IMR-90 (cell line): ENCODE data around the gene GRB10. TPM values are rescaled to one million over a fixed set of nuclear protein-coding genes. Genes with fewer than 3 reads are reported as not detected.

Experiments
- ATAC-seq: fragments of 200-7000 bp; cut with Tn5 transposase; 2 replicates; pipeline ENCODE4 v1.9.1; 2020; ENCODE audit warnings: low read depth, mild to moderate bottlenecking, moderate library complexity
- BruUV-seq: library from RNA; stranded (reverse); fragments of 400-500 nt; replicated peaks from 2 replicates; lab custom pipeline; 2021; lab: Mats Ljungman, UMichigan
- CTCF ChIA-PET: fragments of 300-600 bp; formaldehyde crosslinking; extraction: SDS; loops from one replicate; lab custom pipeline; 2021; ENCODE audit warnings: antibody characterized with exemption; lab: Yijun Ruan, JAX
- POLR2A ChIA-PET: fragments of 300-600 bp; sonication (Branson Sonifier 250); formaldehyde crosslinking; loops from one replicate; lab custom pipeline; 2022; ENCODE audit warnings: antibody characterized with exemption; ENCODE audit not compliant: unreplicated experiment; lab: Charles Lee
- DNase-seq: peaks from one replicate; pipeline ENCODE4 v3.0.0; 2013
- H2AFZ ChIP-seq: replicated peaks from 2 replicates; pipeline ENCODE3; 2013; ENCODE audit warnings: low read length, mild to moderate bottlenecking; ENCODE audit not compliant: poor library complexity
- H2AK5ac ChIP-seq: 2 replicates; pipeline ENCODE4 v1.6.1; 2013; ENCODE audit warnings: low read depth, low read length, inconsistent platforms
- H2AK9ac ChIP-seq: replicated peaks from 2 replicates; pipeline ENCODE3; 2013; ENCODE audit warnings: mild to moderate bottlenecking, low read depth, low read length, moderate library complexity; ENCODE audit not compliant: poor library complexity
- H2BK120ac ChIP-seq: 2 replicates; pipeline ENCODE4 v1.6.1; 2013; ENCODE audit warnings: low read depth, low read length, inconsistent platforms
- H2BK15ac ChIP-seq: 3 replicates; pipeline ENCODE4 v1.6.1; 2013; ENCODE audit warnings: low read depth, low read length, inconsistent platforms
- H2BK20ac ChIP-seq: 2 replicates; pipeline ENCODE4 v1.6.1; 2013; ENCODE audit warnings: low read depth, mild to moderate bottlenecking, inconsistent platforms, low read length, moderate library complexity
- H2BK5ac ChIP-seq: 2 replicates; pipeline ENCODE4 v1.6.1; 2013; ENCODE audit warnings: mild to moderate bottlenecking, low read depth, low read length, inconsistent platforms; ENCODE audit not compliant: poor library complexity, severe bottlenecking
- H3K14ac ChIP-seq: replicated peaks from 2 replicates; pipeline ENCODE4 v1.6.1; 2013; ENCODE audit warnings: low read depth, low read length, inconsistent platforms
- H3K18ac ChIP-seq: 2 replicates; pipeline ENCODE4 v1.6.1; 2013; ENCODE audit warnings: low read depth, low read length, control low read depth
- H3K23ac ChIP-seq: 2 replicates; pipeline ENCODE4 v1.6.1; 2013; ENCODE audit warnings: low read depth, low read length, inconsistent platforms
- H3K27ac ChIP-seq: 2 replicates; pipeline ENCODE4 v1.5.1; 2013; ENCODE audit warnings: mild to moderate bottlenecking, control low read depth, low read length; ENCODE audit not compliant: insufficient read depth
- H3K27me3 ChIP-seq: 2 replicates; pipeline ENCODE4 v1.6.1; 2013; ENCODE audit warnings: low read length; ENCODE audit not compliant: control insufficient read depth, insufficient read depth
- H3K36me3 ChIP-seq: 2 replicates; pipeline ENCODE4 v1.6.1; 2013; ENCODE audit warnings: low read length, mixed read lengths; ENCODE audit not compliant: control insufficient read depth, insufficient read depth
- H3K4ac ChIP-seq: 2 replicates; pipeline ENCODE4 v1.6.1; 2013; ENCODE audit warnings: low read depth, low read length, inconsistent platforms
- H3K4me1 ChIP-seq: 2 replicates; pipeline ENCODE4 v1.6.1; 2013; ENCODE audit warnings: low read length, mixed read lengths; ENCODE audit not compliant: control insufficient read depth, insufficient read depth
- H3K4me2 ChIP-seq: 2 replicates; pipeline ENCODE4 v1.6.1; 2013; ENCODE audit warnings: low read depth, mild to moderate bottlenecking, control low read depth, low read length, moderate library complexity
- H3K4me3 ChIP-seq: 2 replicates; pipeline ENCODE4 v1.5.1; 2013; ENCODE audit warnings: low read depth, mild to moderate bottlenecking, control low read depth, low read length, moderate library complexity; ENCODE audit not compliant: insufficient read depth
- H3K56ac ChIP-seq: 2 replicates; pipeline ENCODE4 v1.6.1; 2013; ENCODE audit warnings: low read length, inconsistent platforms; ENCODE audit not compliant: insufficient read depth; ENCODE audit errors: extremely low read depth
- H3K79me1 ChIP-seq, 2 experiments: 2 replicates each; pipeline ENCODE4 v1.6.1; 2013; ENCODE audit warnings: low read length in 2 of 2, inconsistent platforms in 1 of 2, low read depth in 1 of 2
- H3K9ac ChIP-seq: 2 replicates; pipeline ENCODE4 v1.6.1; 2013; ENCODE audit warnings: low read depth, low read length, control low read depth
- H3K9me1 ChIP-seq: 2 replicates; pipeline ENCODE4 v1.6.1; 2013; ENCODE audit warnings: low read length, inconsistent platforms; ENCODE audit not compliant: insufficient read depth
- H3K9me3 ChIP-seq: 2 replicates; pipeline ENCODE4 v1.6.1; 2013; ENCODE audit warnings: low read length; ENCODE audit not compliant: control insufficient read depth, insufficient read depth
- H4K20me1 ChIP-seq: 2 replicates; pipeline ENCODE4 v1.6.1; 2013; ENCODE audit warnings: low read length, inconsistent platforms; ENCODE audit not compliant: insufficient read depth
- H4K5ac ChIP-seq: 2 replicates; pipeline ENCODE4 v1.6.1; 2013; ENCODE audit warnings: mild to moderate bottlenecking, low read depth, low read length, control low read depth
- H4K8ac ChIP-seq, 2 experiments: 2 replicates each; pipeline ENCODE4 v1.6.1; 2013; ENCODE audit warnings: low read depth in 2 of 2, low read length in 2 of 2, control low read depth in 1 of 2, inconsistent platforms in 1 of 2
- H4K91ac ChIP-seq: 2 replicates; pipeline ENCODE4 v1.6.1; 2013; ENCODE audit warnings: low read depth, low read length, inconsistent platforms; ENCODE audit not compliant: insufficient read depth
- BHLHE40 ChIP-seq: fragments of 150-350 bp; IDR thresholded peaks from 2 replicates; pipeline ENCODE4 v1.6.1; 2016; ENCODE audit warnings: mild to moderate bottlenecking, low read depth, low read length
- CEBPB ChIP-seq: IDR thresholded peaks from 2 replicates; pipeline ENCODE4 v1.6.1; 2012; ENCODE audit warnings: low read depth, low read length, improper control_type of control experiment
- CHD1 ChIP-seq: IDR thresholded peaks from 2 replicates; pipeline ENCODE4 v1.6.1; 2012; ENCODE audit warnings: low read depth, low read length, improper control_type of control experiment
- FOS ChIP-seq: fragments of 150-350 bp; IDR thresholded peaks from 2 replicates; pipeline ENCODE4 v1.6.1; 2016; ENCODE audit warnings: low read depth, low read length
- MAFK ChIP-seq: IDR thresholded peaks from 2 replicates; pipeline ENCODE4 v1.6.1; 2012; ENCODE audit warnings: low read depth, low read length, improper control_type of control experiment
- MAZ ChIP-seq: IDR thresholded peaks from 2 replicates; pipeline ENCODE4 v1.6.1; 2012; ENCODE audit warnings: low read depth, mild to moderate bottlenecking, low read length, improper control_type of control experiment, moderate library complexity, borderline replicate concordance
- MXI1 ChIP-seq: IDR thresholded peaks from 2 replicates; pipeline ENCODE4 v1.6.1; 2012; ENCODE audit warnings: low read depth, mild to moderate bottlenecking, low read length, moderate library complexity, borderline replicate concordance
- NFE2L2 ChIP-seq: fragments of 150-350 bp; IDR thresholded peaks from 2 replicates; pipeline ENCODE4 v1.6.1; 2016; ENCODE audit warnings: low read depth, mild to moderate bottlenecking, low read length
- POLR2A ChIP-seq: IDR thresholded peaks from 2 replicates; pipeline ENCODE4 v1.6.1; 2012; ENCODE audit warnings: mild to moderate bottlenecking, low read depth, low read length
- RAD21 ChIP-seq: IDR thresholded peaks from 2 replicates; pipeline ENCODE4 v1.6.1; 2012; ENCODE audit warnings: low read length, improper control_type of control experiment
- RCOR1 ChIP-seq: IDR thresholded peaks from 2 replicates; pipeline ENCODE4 v1.6.1; 2012; ENCODE audit warnings: mild to moderate bottlenecking, low read length, improper control_type of control experiment; ENCODE audit not compliant: insufficient replicate concordance
- RFX5 ChIP-seq: IDR thresholded peaks from 2 replicates; pipeline ENCODE4 v1.8.0; 2012; ENCODE audit warnings: low read depth, mild to moderate bottlenecking, low read length, moderate library complexity
- SMC3 ChIP-seq: fragments of 150-350 bp; IDR thresholded peaks from 2 replicates; pipeline ENCODE4 v1.6.1; 2016; ENCODE audit warnings: low read depth, mild to moderate bottlenecking, antibody characterized with exemption, low read length, moderate library complexity
- WGBS, 2 experiments: methylation state at CpG; one replicate each; pipeline versions ENCODE4 v1.1.5 to v1.1.7; 2013; ENCODE audit warnings: missing lambda C conversion rate in 2 of 2; ENCODE audit not compliant: insufficient read length in 1 of 2; ENCODE audit errors: extremely low coverage in 2 of 2; 5-methylcytosine and 5-hydroxymethylcytosine counted together
- dilution Hi-C: fragments of 300-500 bp; cut with HindIII; formaldehyde crosslinking; loops from one replicate; pipeline ENCODE4 v1.14.3; 2018; ENCODE audit warnings: low sequenced_read_pairs; ENCODE audit not compliant: unreplicated experiment
- in situ Hi-C: fragments of 300-500 bp; cut with MboI; formaldehyde crosslinking; loops from 3 replicates; pipeline ENCODE4 v1.14.3; 2019; ENCODE audit warnings: low sequenced_read_pairs, inconsistent platforms, mixed read lengths
- intact Hi-C: fragments of 100-400 bp; cut with micrococcal nuclease; formaldehyde crosslinking; loops from 2 replicates; pipeline ENCODE4 v1.10.0; 2022
- polyA plus RNA-seq, 3 experiments: library from polyadenylated mRNA; depleted of rRNA; stranded (reverse); fragments of >200 nt; gene quantifications; 2 replicates each; pipeline ENCODE4 v1.2.3, GENCODE V29; 2012; ENCODE audit warnings: low replicate concordance in 1 of 3
- total RNA-seq: library from RNA; depleted of rRNA; stranded (reverse); fragments of >200 nt; gene quantifications from 2 replicates; pipeline ENCODE4 v1.2.3, GENCODE V29; 2012
- TF ChIP-seq, protein P1 (sequence below): conservative IDR thresholded peaks from 2 replicates; pipeline ENCODE4 v1.5.1; 2012; ENCODE audit warnings: mild to moderate bottlenecking, low read depth, low read length, improper control_type of control experiment
- TF ChIP-seq, protein P2 (sequence below): fragments of 150-350 bp; IDR thresholded peaks from 2 replicates; pipeline ENCODE4 v1.6.1; 2016; ENCODE audit warnings: low read depth, mild to moderate bottlenecking, low read length, moderate library complexity, borderline replicate concordance
- TF ChIP-seq, protein P3 (sequence below): fragments of 150-350 bp; IDR thresholded peaks from 2 replicates; pipeline ENCODE4 v1.6.1; 2017; ENCODE audit warnings: mild to moderate bottlenecking, antibody characterized with exemption, low read length, low read depth

Gene GRB10
- total and polyA plus RNA-seq, 2 of the 4 experiments (the other 2 are of a cell fraction): 6.3 to 15.1 TPM

DNA sequence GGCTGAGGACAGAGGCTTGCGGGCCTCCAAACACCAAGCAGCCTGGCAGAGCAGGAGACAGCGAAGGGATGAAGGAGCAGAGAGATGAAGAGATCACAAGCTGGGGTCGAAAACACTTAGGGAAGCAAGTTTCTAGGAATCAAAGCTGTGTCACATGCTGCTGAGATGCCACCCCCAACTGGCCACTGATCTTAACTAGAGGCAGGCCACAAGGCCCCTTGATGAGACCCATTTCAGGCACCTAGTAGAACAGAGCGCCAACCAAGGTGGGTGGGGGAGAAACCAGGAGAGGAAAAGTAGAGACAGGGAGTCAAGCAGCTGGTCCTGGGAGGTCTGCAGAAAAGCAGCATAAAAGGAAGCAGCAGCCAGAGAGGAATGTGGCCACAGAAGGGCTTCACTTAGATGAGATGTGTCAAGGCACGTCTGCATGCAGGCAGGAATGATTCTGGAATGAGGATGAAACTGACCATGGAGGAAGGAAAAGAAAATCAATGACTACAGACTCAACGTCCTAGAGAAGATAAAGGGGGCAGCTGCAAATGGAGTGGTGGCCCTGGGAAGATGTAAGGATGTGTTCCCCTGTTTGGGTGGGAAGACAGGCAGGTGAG lies 132.5 kb downstream of the GRB10 start:
- no peak overlapping the region for H3K56ac ChIP-seq
- dilution Hi-C loops (no loop called here), in situ Hi-C loops (no loop called here), intact Hi-C loops (no loop called here)
- H2BK5ac ChIP-seq: no peak overlapping the region
- no peak overlapping the region for H3K9ac ChIP-seq
- H2BK15ac ChIP-seq: no peak overlapping the region
- no peak overlapping the region for H2AK9ac ChIP-seq
- no peak overlapping the region for H2BK20ac ChIP-seq
- no peak overlapping the region for H3K4me3 ChIP-seq
- no peak overlapping the region for H4K5ac ChIP-seq
- H2AFZ ChIP-seq: no peak overlapping the region
- no peak overlapping the region for H2AK5ac ChIP-seq
- no peak overlapping the region for H3K23ac ChIP-seq
- H3K9me3 ChIP-seq: no peaks in the 10 kb centered on the region
- no peak for TF ChIP-seq NFE2L2
- TF ChIP-seq, protein P1, sequence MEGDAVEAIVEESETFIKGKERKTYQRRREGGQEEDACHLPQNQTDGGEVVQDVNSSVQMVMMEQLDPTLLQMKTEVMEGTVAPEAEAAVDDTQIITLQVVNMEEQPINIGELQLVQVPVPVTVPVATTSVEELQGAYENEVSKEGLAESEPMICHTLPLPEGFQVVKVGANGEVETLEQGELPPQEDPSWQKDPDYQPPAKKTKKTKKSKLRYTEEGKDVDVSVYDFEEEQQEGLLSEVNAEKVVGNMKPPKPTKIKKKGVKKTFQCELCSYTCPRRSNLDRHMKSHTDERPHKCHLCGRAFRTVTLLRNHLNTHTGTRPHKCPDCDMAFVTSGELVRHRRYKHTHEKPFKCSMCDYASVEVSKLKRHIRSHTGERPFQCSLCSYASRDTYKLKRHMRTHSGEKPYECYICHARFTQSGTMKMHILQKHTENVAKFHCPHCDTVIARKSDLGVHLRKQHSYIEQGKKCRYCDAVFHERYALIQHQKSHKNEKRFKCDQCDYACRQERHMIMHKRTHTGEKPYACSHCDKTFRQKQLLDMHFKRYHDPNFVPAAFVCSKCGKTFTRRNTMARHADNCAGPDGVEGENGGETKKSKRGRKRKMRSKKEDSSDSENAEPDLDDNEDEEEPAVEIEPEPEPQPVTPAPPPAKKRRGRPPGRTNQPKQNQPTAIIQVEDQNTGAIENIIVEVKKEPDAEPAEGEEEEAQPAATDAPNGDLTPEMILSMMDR: no peak
- TF ChIP-seq CHD1: no peak
- TF ChIP-seq CEBPB: no peak
- no peak for TF ChIP-seq RFX5
- TF ChIP-seq MAZ: no peak
- TF ChIP-seq, protein P2, sequence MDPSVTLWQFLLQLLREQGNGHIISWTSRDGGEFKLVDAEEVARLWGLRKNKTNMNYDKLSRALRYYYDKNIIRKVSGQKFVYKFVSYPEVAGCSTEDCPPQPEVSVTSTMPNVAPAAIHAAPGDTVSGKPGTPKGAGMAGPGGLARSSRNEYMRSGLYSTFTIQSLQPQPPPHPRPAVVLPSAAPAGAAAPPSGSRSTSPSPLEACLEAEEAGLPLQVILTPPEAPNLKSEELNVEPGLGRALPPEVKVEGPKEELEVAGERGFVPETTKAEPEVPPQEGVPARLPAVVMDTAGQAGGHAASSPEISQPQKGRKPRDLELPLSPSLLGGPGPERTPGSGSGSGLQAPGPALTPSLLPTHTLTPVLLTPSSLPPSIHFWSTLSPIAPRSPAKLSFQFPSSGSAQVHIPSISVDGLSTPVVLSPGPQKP: no peak
- no peak for TF ChIP-seq FOS
- no peak for TF ChIP-seq MXI1
- no peak for TF ChIP-seq BHLHE40
- TF ChIP-seq RCOR1: no peak
- TF ChIP-seq MAFK: no peak
- no peak for TF ChIP-seq RAD21
- no peak for TF ChIP-seq POLR2A
- TF ChIP-seq SMC3: no peak
- TF ChIP-seq, protein P3, sequence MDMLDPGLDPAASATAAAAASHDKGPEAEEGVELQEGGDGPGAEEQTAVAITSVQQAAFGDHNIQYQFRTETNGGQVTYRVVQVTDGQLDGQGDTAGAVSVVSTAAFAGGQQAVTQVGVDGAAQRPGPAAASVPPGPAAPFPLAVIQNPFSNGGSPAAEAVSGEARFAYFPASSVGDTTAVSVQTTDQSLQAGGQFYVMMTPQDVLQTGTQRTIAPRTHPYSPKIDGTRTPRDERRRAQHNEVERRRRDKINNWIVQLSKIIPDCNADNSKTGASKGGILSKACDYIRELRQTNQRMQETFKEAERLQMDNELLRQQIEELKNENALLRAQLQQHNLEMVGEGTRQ: no peak
- H2BK120ac ChIP-seq: no peak overlapping the region
- H3K79me1 ChIP-seq: peaks cover 4 to 6% of the 10 kb centered on the region in 2 experiments; a peak in 2 of 4 replicates
- H4K20me1 ChIP-seq: no peaks in the 10 kb centered on the region
- no TSS peak for BruUV-seq
- no peaks in the 10 kb centered on the region; the same call in 1 of the 2 replicates for H3K36me3 ChIP-seq
- no peak overlapping the region for H3K4ac ChIP-seq
- H3K18ac ChIP-seq: no peak overlapping the region
- POLR2A ChIA-PET: no interaction called here
- H4K91ac ChIP-seq: no peak overlapping the region
- 100% methylated on average over 2 of the region's 6 CpGs; no CpG with 5 or more reads in 1 of the 2 experiments for WGBS, 2 experiments
- H3K27ac ChIP-seq: no peak overlapping the region
- no peaks in the 10 kb centered on the region; the same call in 1 of the 2 replicates for H3K9me1 ChIP-seq
- H3K14ac ChIP-seq: no peak overlapping the region
- CTCF ChIA-PET: no interaction called here
- H4K8ac ChIP-seq: no peak overlapping the region
- H3K4me1 ChIP-seq: no peaks in the 10 kb centered on the region
- no peaks in the 10 kb centered on the region for H3K27me3 ChIP-seq
- no peak for DNase-seq
- ATAC-seq: no peak
- no peak overlapping the region for H3K4me2 ChIP-seq
